IMR-90 (cell line): ENCODE measurements around the gene MBD2. TPM values are rescaled to one million over a fixed set of nuclear protein-coding genes. Genes with fewer than 3 reads are reported as not detected.

Source experiments
- ATAC-seq: fragments of 200-7000 bp; cut with Tn5 transposase; 2 replicates; pipeline ENCODE4 v1.9.1; 2020; ENCODE audit warnings: low read depth, mild to moderate bottlenecking, moderate library complexity
- BruUV-seq: library from RNA; stranded (reverse); fragments of 400-500 nt; replicated peaks from 2 replicates; lab custom pipeline; 2021; lab: Mats Ljungman, UMichigan
- CTCF ChIA-PET: fragments of 300-600 bp; formaldehyde crosslinking; extraction: SDS; loops from one replicate; lab custom pipeline; 2021; ENCODE audit warnings: antibody characterized with exemption; lab: Yijun Ruan, JAX
- POLR2A ChIA-PET: fragments of 300-600 bp; sonication (Branson Sonifier 250); formaldehyde crosslinking; loops from one replicate; lab custom pipeline; 2022; ENCODE audit warnings: antibody characterized with exemption; ENCODE audit not compliant: unreplicated experiment; lab: Charles Lee
- DNase-seq: peaks from one replicate; pipeline ENCODE4 v3.0.0; 2013
- H2AFZ ChIP-seq: replicated peaks from 2 replicates; pipeline ENCODE3; 2013; ENCODE audit warnings: low read length, mild to moderate bottlenecking; ENCODE audit not compliant: poor library complexity
- H2AK5ac ChIP-seq: 2 replicates; pipeline ENCODE4 v1.6.1; 2013; ENCODE audit warnings: low read depth, low read length, inconsistent platforms
- H2AK9ac ChIP-seq: replicated peaks from 2 replicates; pipeline ENCODE3; 2013; ENCODE audit warnings: mild to moderate bottlenecking, low read depth, low read length, moderate library complexity; ENCODE audit not compliant: poor library complexity
- H2BK120ac ChIP-seq: 2 replicates; pipeline ENCODE4 v1.6.1; 2013; ENCODE audit warnings: low read depth, low read length, inconsistent platforms
- H2BK15ac ChIP-seq: 3 replicates; pipeline ENCODE4 v1.6.1; 2013; ENCODE audit warnings: low read depth, low read length, inconsistent platforms
- H2BK20ac ChIP-seq: 2 replicates; pipeline ENCODE4 v1.6.1; 2013; ENCODE audit warnings: low read depth, mild to moderate bottlenecking, inconsistent platforms, low read length, moderate library complexity
- H2BK5ac ChIP-seq: 2 replicates; pipeline ENCODE4 v1.6.1; 2013; ENCODE audit warnings: mild to moderate bottlenecking, low read depth, low read length, inconsistent platforms; ENCODE audit not compliant: poor library complexity, severe bottlenecking
- H3K14ac ChIP-seq: replicated peaks from 2 replicates; pipeline ENCODE4 v1.6.1; 2013; ENCODE audit warnings: low read depth, low read length, inconsistent platforms
- H3K18ac ChIP-seq: 2 replicates; pipeline ENCODE4 v1.6.1; 2013; ENCODE audit warnings: low read depth, low read length, control low read depth
- H3K23ac ChIP-seq: 2 replicates; pipeline ENCODE4 v1.6.1; 2013; ENCODE audit warnings: low read depth, low read length, inconsistent platforms
- H3K27ac ChIP-seq: 2 replicates; pipeline ENCODE4 v1.5.1; 2013; ENCODE audit warnings: mild to moderate bottlenecking, control low read depth, low read length; ENCODE audit not compliant: insufficient read depth
- H3K27me3 ChIP-seq: 2 replicates; pipeline ENCODE4 v1.6.1; 2013; ENCODE audit warnings: low read length; ENCODE audit not compliant: control insufficient read depth, insufficient read depth
- H3K36me3 ChIP-seq: 2 replicates; pipeline ENCODE4 v1.6.1; 2013; ENCODE audit warnings: low read length, mixed read lengths; ENCODE audit not compliant: control insufficient read depth, insufficient read depth
- H3K4ac ChIP-seq: 2 replicates; pipeline ENCODE4 v1.6.1; 2013; ENCODE audit warnings: low read depth, low read length, inconsistent platforms
- H3K4me1 ChIP-seq: 2 replicates; pipeline ENCODE4 v1.6.1; 2013; ENCODE audit warnings: low read length, mixed read lengths; ENCODE audit not compliant: control insufficient read depth, insufficient read depth
- H3K4me2 ChIP-seq: 2 replicates; pipeline ENCODE4 v1.6.1; 2013; ENCODE audit warnings: low read depth, mild to moderate bottlenecking, control low read depth, low read length, moderate library complexity
- H3K4me3 ChIP-seq: 2 replicates; pipeline ENCODE4 v1.5.1; 2013; ENCODE audit warnings: low read depth, mild to moderate bottlenecking, control low read depth, low read length, moderate library complexity; ENCODE audit not compliant: insufficient read depth
- H3K56ac ChIP-seq: 2 replicates; pipeline ENCODE4 v1.6.1; 2013; ENCODE audit warnings: low read length, inconsistent platforms; ENCODE audit not compliant: insufficient read depth; ENCODE audit errors: extremely low read depth
- H3K79me1 ChIP-seq, 2 experiments: 2 replicates each; pipeline ENCODE4 v1.6.1; 2013; ENCODE audit warnings: low read length in 2 of 2, inconsistent platforms in 1 of 2, low read depth in 1 of 2
- H3K9ac ChIP-seq: 2 replicates; pipeline ENCODE4 v1.6.1; 2013; ENCODE audit warnings: low read depth, low read length, control low read depth
- H3K9me1 ChIP-seq: 2 replicates; pipeline ENCODE4 v1.6.1; 2013; ENCODE audit warnings: low read length, inconsistent platforms; ENCODE audit not compliant: insufficient read depth
- H3K9me3 ChIP-seq: 2 replicates; pipeline ENCODE4 v1.6.1; 2013; ENCODE audit warnings: low read length; ENCODE audit not compliant: control insufficient read depth, insufficient read depth
- H4K20me1 ChIP-seq: 2 replicates; pipeline ENCODE4 v1.6.1; 2013; ENCODE audit warnings: low read length, inconsistent platforms; ENCODE audit not compliant: insufficient read depth
- H4K5ac ChIP-seq: 2 replicates; pipeline ENCODE4 v1.6.1; 2013; ENCODE audit warnings: mild to moderate bottlenecking, low read depth, low read length, control low read depth
- H4K8ac ChIP-seq, 2 experiments: 2 replicates each; pipeline ENCODE4 v1.6.1; 2013; ENCODE audit warnings: low read depth in 2 of 2, low read length in 2 of 2, control low read depth in 1 of 2, inconsistent platforms in 1 of 2
- H4K91ac ChIP-seq: 2 replicates; pipeline ENCODE4 v1.6.1; 2013; ENCODE audit warnings: low read depth, low read length, inconsistent platforms; ENCODE audit not compliant: insufficient read depth
- CEBPB ChIP-seq: IDR thresholded peaks from 2 replicates; pipeline ENCODE4 v1.6.1; 2012; ENCODE audit warnings: low read depth, low read length, improper control_type of control experiment
- CHD1 ChIP-seq: IDR thresholded peaks from 2 replicates; pipeline ENCODE4 v1.6.1; 2012; ENCODE audit warnings: low read depth, low read length, improper control_type of control experiment
- MXI1 ChIP-seq: IDR thresholded peaks from 2 replicates; pipeline ENCODE4 v1.6.1; 2012; ENCODE audit warnings: low read depth, mild to moderate bottlenecking, low read length, moderate library complexity, borderline replicate concordance
- RCOR1 ChIP-seq: IDR thresholded peaks from 2 replicates; pipeline ENCODE4 v1.6.1; 2012; ENCODE audit warnings: mild to moderate bottlenecking, low read length, improper control_type of control experiment; ENCODE audit not compliant: insufficient replicate concordance
- SMC3 ChIP-seq: fragments of 150-350 bp; IDR thresholded peaks from 2 replicates; pipeline ENCODE4 v1.6.1; 2016; ENCODE audit warnings: low read depth, mild to moderate bottlenecking, antibody characterized with exemption, low read length, moderate library complexity
- WGBS, 2 experiments: methylation state at CpG; one replicate each; pipeline versions ENCODE4 v1.1.5 to v1.1.7; 2013; ENCODE audit warnings: missing lambda C conversion rate in 2 of 2; ENCODE audit not compliant: insufficient read length in 1 of 2; ENCODE audit errors: extremely low coverage in 2 of 2; 5-methylcytosine and 5-hydroxymethylcytosine counted together
- dilution Hi-C: fragments of 300-500 bp; cut with HindIII; formaldehyde crosslinking; loops from one replicate; pipeline ENCODE4 v1.14.3; 2018; ENCODE audit warnings: low sequenced_read_pairs; ENCODE audit not compliant: unreplicated experiment
- in situ Hi-C: fragments of 300-500 bp; cut with MboI; formaldehyde crosslinking; loops from 3 replicates; pipeline ENCODE4 v1.14.3; 2019; ENCODE audit warnings: low sequenced_read_pairs, inconsistent platforms, mixed read lengths
- intact Hi-C: fragments of 100-400 bp; cut with micrococcal nuclease; formaldehyde crosslinking; loops from 2 replicates; pipeline ENCODE4 v1.10.0; 2022
- polyA plus RNA-seq, 3 experiments: library from polyadenylated mRNA; depleted of rRNA; stranded (reverse); fragments of >200 nt; gene quantifications; 2 replicates each; pipeline ENCODE4 v1.2.3, GENCODE V29; 2012; ENCODE audit warnings: low replicate concordance in 1 of 3
- total RNA-seq: library from RNA; depleted of rRNA; stranded (reverse); fragments of >200 nt; gene quantifications from 2 replicates; pipeline ENCODE4 v1.2.3, GENCODE V29; 2012
- TF ChIP-seq, protein P1 (sequence below): conservative IDR thresholded peaks from 2 replicates; pipeline ENCODE4 v1.5.1; 2012; ENCODE audit warnings: mild to moderate bottlenecking, low read depth, low read length, improper control_type of control experiment

The MBD2 gene
- total and polyA plus RNA-seq, 2 of the 4 experiments (the other 2 are of a cell fraction), result 9.7 to 29.5 TPM

GRCh38 chr18:54181856-54182602, 42.4 kb downstream of the MBD2 start:
- Histone ChIP-seq H3K4me2 (no peak overlapping the region), H2BK120ac (no peak overlapping the region), H3K9ac (no peak overlapping the region), H3K56ac (no peak overlapping the region), H2BK15ac (no peak overlapping the region), H3K9me1 (0 out of 2 replicates have a peak, but pooled peaks cover 3% of the 10 kb centered on the region), H3K9me3 (no peaks in the 10 kb centered on the region), H3K23ac (no peak overlapping the region), H3K14ac (no peak overlapping the region), H2BK5ac (no peak overlapping the region), H3K4ac (no peak overlapping the region), H4K91ac (no peak overlapping the region), H2AK5ac (no peak overlapping the region), H3K4me3 (no peak overlapping the region), H3K4me1 (no peaks in the 10 kb centered on the region), H3K18ac (no peak overlapping the region), H4K8ac (no peak overlapping the region), H2AK9ac (no peak overlapping the region), H4K20me1 (no peaks in the 10 kb centered on the region), H4K5ac (no peak overlapping the region), H3K36me3 (peaks cover 7% of the 10 kb centered on the region), H3K27me3 (no peaks in the 10 kb centered on the region), H2AFZ (no peak overlapping the region), H3K79me1 (peaks cover 1 to 14% of the 10 kb centered on the region in 2 experiments), H2BK20ac (no peak overlapping the region), H3K27ac (no peak overlapping the region)
- in situ Hi-C loops, result no loop called here
- CTCF ChIA-PET, result no interaction called here
- intact Hi-C loops, result no loop called here
- ATAC-seq (no peak), DNase-seq (peak; percentile 38)
- TF ChIP-seq CHD1 (no peak), MXI1 (no peak), RCOR1 (no peak), SMC3 (no peak), CEBPB (no peak)
- TF ChIP-seq, protein P1, sequence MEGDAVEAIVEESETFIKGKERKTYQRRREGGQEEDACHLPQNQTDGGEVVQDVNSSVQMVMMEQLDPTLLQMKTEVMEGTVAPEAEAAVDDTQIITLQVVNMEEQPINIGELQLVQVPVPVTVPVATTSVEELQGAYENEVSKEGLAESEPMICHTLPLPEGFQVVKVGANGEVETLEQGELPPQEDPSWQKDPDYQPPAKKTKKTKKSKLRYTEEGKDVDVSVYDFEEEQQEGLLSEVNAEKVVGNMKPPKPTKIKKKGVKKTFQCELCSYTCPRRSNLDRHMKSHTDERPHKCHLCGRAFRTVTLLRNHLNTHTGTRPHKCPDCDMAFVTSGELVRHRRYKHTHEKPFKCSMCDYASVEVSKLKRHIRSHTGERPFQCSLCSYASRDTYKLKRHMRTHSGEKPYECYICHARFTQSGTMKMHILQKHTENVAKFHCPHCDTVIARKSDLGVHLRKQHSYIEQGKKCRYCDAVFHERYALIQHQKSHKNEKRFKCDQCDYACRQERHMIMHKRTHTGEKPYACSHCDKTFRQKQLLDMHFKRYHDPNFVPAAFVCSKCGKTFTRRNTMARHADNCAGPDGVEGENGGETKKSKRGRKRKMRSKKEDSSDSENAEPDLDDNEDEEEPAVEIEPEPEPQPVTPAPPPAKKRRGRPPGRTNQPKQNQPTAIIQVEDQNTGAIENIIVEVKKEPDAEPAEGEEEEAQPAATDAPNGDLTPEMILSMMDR, result no peak
- dilution Hi-C loops, result no loop called here
- WGBS, 2 experiments, result no CpG with 5 or more reads among the region's 1 CpG
- no TSS peak for BruUV-seq
- POLR2A ChIA-PET, result no interaction called here
